Osteoblast (primary cell): ENCODE data around the gene HRC. TPM values are rescaled to one million over a fixed set of nuclear protein-coding genes. Genes with fewer than 3 reads are reported as not detected.

ENCODE experiments used
- DNase-seq: peaks from one replicate; pipeline ENCODE4 v3.0.0; 2011; ENCODE audit warnings: low spot score, mixed read lengths; ENCODE audit not compliant: insufficient read length; ENCODE audit errors: missing footprints
- H2AFZ ChIP-seq: 2 replicates; pipeline ENCODE4 v1.6.0; 2011; ENCODE audit warnings: mild to moderate bottlenecking, low read length
- H3K27ac ChIP-seq: 2 replicates; pipeline ENCODE4 v1.5.1; 2011; ENCODE audit warnings: mild to moderate bottlenecking, low read depth, low read length, moderate library complexity
- H3K27me3 ChIP-seq: 2 replicates; pipeline ENCODE4 v1.6.0; 2012; ENCODE audit warnings: mild to moderate bottlenecking, control low read depth, inconsistent platforms, low read length, moderate library complexity; ENCODE audit not compliant: insufficient read depth
- H3K36me3 ChIP-seq: 2 replicates; pipeline ENCODE4 v1.5.1; 2011; ENCODE audit warnings: mild to moderate bottlenecking, low read length, control low read depth, moderate library complexity; ENCODE audit not compliant: insufficient read depth
- H3K4me1 ChIP-seq: 2 replicates; pipeline ENCODE4 v1.5.1; 2011; ENCODE audit warnings: mild to moderate bottlenecking, low read length, control low read depth, moderate library complexity; ENCODE audit not compliant: insufficient read depth
- H3K4me2 ChIP-seq: 2 replicates; pipeline ENCODE4 v1.6.0; 2011; ENCODE audit warnings: mild to moderate bottlenecking, low read length; ENCODE audit not compliant: insufficient read depth
- H3K4me3 ChIP-seq: fragments of 200-600 bp; sonication (generic); 3 replicates; pipeline ENCODE4 v1.5.1; 2012; ENCODE audit warnings: mild to moderate bottlenecking, low read length, inconsistent platforms; ENCODE audit not compliant: insufficient read depth
- H3K79me2 ChIP-seq: 2 replicates; pipeline ENCODE4 v1.6.0; 2012; ENCODE audit warnings: mild to moderate bottlenecking, low read length, control low read depth, inconsistent platforms; ENCODE audit not compliant: insufficient read depth
- H3K9me3 ChIP-seq: 2 replicates; pipeline ENCODE4 v1.5.1; 2011; ENCODE audit warnings: low read depth, low read length, control low read depth
- H4K20me1 ChIP-seq: 2 replicates; pipeline ENCODE4 v1.6.0; 2012; ENCODE audit warnings: mild to moderate bottlenecking, low read length, control low read depth; ENCODE audit not compliant: insufficient read depth
- total RNA-seq: library from RNA; depleted of rRNA; stranded (reverse); fragments of >200 nt; gene quantifications from 2 replicates; pipeline ENCODE4 v1.2.3, GENCODE V29; 2012
- TF ChIP-seq, protein P1 (sequence below): IDR thresholded peaks from 2 replicates; pipeline ENCODE4 v1.5.1; 2011; ENCODE audit warnings: mild to moderate bottlenecking, low read depth, low read length, moderate library complexity; ENCODE audit errors: extremely low read depth

The HRC gene
- total RNA-seq, 1 donor = not detected

DNA sequence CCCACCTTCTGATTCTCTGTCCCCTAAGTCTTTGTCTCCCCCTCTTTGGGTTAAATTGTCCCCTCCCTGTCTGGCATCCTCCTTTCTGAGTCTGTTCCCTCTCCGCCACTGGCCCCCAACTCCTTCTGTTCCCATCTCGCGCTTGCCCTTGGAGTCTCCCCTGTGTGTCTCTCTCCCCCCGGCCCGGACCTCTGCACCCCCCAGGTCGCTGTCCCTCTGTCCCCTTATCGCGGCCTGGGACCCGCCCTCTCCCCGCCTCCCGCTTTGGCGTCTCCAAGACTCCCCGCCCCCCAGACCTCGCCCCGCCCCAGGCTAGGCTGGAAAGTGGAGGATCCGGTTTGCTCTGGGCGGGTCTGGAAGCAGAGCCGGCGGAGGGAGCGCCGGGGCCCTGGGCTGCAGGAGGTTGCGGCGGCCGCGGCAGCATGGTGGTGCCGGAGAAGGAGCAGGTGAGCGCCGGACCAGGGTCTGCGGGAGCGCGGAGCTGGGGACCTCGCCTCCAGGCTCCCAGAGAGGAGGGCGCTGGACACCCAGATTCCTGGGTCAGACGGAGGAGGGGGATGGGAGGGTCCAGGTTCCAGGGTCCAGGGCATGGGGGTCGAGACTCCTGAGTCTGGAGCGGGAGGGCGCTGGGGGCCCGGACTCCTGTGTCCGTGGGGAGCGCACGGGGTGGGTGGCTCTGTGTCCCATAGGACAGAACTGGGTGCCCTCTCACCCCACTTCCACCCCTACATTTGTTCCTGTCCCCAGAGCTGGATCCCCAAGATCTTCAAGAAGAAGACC is 2.4 kb upstream of the HRC start, which contains the start of gene TRPM4:
Gene TRPM4 (plus strand): TSS at position 348 of the 780 bp plus-strand sequence. CDS start 75 bp downstream, at position 423.
- DNase-seq = peak; percentile 98
- peak within 1 kb of the TSS; percentile 99 for H3K4me2 ChIP-seq
- H3K4me1 ChIP-seq = peaks cover 13% of the 10 kb centered on the region
- H3K4me3 ChIP-seq = peak within 1 kb of the TSS; percentile 97
- no peaks in the 10 kb centered on the region for H3K9me3 ChIP-seq
- no peaks in the 10 kb centered on the region for H3K36me3 ChIP-seq
- H3K27me3 ChIP-seq = peaks cover 3% of the 10 kb centered on the region
- peaks cover 21% of the 10 kb centered on the region for H4K20me1 ChIP-seq
- peak within 1 kb of the TSS; percentile 78 for H3K27ac ChIP-seq
- peak within 1 kb of the TSS; percentile 85 for H2AFZ ChIP-seq
- TF ChIP-seq, protein P1, sequence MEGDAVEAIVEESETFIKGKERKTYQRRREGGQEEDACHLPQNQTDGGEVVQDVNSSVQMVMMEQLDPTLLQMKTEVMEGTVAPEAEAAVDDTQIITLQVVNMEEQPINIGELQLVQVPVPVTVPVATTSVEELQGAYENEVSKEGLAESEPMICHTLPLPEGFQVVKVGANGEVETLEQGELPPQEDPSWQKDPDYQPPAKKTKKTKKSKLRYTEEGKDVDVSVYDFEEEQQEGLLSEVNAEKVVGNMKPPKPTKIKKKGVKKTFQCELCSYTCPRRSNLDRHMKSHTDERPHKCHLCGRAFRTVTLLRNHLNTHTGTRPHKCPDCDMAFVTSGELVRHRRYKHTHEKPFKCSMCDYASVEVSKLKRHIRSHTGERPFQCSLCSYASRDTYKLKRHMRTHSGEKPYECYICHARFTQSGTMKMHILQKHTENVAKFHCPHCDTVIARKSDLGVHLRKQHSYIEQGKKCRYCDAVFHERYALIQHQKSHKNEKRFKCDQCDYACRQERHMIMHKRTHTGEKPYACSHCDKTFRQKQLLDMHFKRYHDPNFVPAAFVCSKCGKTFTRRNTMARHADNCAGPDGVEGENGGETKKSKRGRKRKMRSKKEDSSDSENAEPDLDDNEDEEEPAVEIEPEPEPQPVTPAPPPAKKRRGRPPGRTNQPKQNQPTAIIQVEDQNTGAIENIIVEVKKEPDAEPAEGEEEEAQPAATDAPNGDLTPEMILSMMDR = no peak
- peaks cover 23% of the 10 kb centered on the region for H3K79me2 ChIP-seq

DNA sequence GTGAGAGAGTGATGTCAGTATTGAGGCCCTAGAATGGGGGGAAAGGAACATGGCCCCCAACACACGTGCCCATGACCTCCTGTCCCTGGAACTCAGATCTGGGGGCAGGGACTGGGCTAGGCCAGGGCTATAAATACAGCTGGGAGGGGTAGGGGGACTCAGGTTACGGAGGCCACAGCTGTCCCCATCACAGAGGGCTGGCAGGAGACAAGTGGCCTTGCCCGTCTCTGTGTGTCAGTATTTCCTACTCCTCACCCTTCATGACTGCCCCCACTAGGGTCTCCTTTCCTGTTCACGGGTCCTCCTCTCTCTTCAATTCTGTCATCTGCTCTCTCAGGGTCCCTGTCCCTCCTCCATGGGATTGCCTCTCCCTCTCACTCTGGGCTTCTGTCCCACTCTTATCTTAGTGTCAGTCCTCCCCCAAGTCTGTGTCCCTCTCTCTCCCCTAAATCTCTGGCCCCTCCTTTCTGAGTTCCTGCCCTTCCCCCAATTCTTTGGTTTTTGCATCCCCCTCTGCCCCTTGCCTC is 687 bp upstream of the HRC start:
- peak; percentile 85 for DNase-seq
- Histone ChIP-seq H3K27ac (no peak overlapping the region), H3K4me3 (no peak overlapping the region), H3K4me1 (peaks cover 11% of the 10 kb centered on the region), H3K4me2 (no peak overlapping the region), H3K36me3 (no peaks in the 10 kb centered on the region), H2AFZ (no peak overlapping the region), H3K79me2 (peaks cover 23% of the 10 kb centered on the region), H3K9me3 (no peaks in the 10 kb centered on the region), H3K27me3 (peaks cover 3% of the 10 kb centered on the region), H4K20me1 (peaks cover 17% of the 10 kb centered on the region)
- TF ChIP-seq, protein P1 = no peak

DNA sequence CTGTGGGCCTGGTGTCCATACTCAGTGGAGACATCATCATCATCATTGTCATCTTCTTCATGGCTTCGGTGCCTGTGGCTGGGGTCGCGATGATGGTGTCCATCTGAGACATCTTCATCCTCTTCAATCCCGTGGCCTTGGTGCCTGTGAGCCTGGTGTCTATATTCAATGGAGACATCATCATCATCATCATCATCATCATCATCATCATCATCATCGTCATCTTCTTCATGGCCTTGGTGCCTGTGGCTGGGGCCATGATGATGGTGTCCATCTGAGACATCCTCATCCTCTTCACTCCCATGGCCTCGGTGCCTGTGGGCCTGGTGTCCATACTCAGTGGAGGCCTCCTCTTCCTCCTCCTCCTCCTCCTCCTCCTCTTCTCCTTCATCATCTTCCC is 917 bp downstream of the HRC start:
- Histone ChIP-seq H3K4me3 (no peak overlapping the region), H3K4me2 (no peak overlapping the region), H3K27ac (no peak overlapping the region), H3K27me3 (peaks cover 3% of the 10 kb centered on the region), H4K20me1 (peaks cover 6% of the 10 kb centered on the region), H3K9me3 (no peaks in the 10 kb centered on the region), H2AFZ (no peak overlapping the region), H3K36me3 (no peaks in the 10 kb centered on the region), H3K4me1 (peaks cover 21% of the 10 kb centered on the region), H3K79me2 (peaks cover 12% of the 10 kb centered on the region)
- DNase-seq = no peak
- TF ChIP-seq, protein P1 = no peak

DNA sequence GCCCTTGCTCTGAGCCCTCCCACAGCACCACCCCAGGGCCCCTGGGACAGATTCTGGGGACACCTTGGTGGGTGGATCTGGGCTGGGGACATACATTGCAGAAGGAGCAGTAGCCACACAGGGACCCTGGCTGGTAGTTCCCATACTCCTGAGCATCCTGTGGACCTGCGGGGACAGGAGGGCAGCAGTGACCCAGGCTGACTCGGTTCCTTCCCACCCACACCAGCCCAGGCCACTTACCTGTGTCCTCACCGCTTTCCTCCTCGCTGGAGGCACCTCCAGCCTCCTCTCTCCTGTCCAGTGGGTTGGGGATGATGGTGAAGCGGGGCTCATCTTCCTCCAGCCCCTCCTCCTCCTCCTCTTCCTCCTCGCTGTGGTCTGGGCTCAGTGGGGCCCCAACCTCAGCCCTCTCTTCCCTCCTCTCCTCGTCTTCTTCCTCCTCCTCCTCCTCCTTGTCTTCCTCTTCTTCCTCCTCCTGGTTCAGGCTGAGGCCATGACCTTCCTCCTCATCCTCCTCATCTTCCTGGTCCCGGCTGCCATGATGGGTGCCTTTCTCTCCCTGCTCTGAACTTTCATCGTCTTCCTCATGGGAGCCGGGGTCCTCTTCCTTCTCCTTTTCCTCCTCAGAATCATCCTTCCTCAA is 1.9 kb downstream of the HRC start:
- peaks cover 3% of the 10 kb centered on the region for H3K27me3 ChIP-seq
- H3K4me1 ChIP-seq = peaks cover 22% of the 10 kb centered on the region
- no peaks in the 10 kb centered on the region for H3K9me3 ChIP-seq
- H3K27ac ChIP-seq = no peak overlapping the region
- DNase-seq = peak; percentile 87
- TF ChIP-seq, protein P1 = no peak
- H2AFZ ChIP-seq = no peak overlapping the region
- H3K79me2 ChIP-seq = peaks cover 7% of the 10 kb centered on the region
- H3K4me3 ChIP-seq = no peak overlapping the region
- peaks cover under 1% of the 10 kb centered on the region for H4K20me1 ChIP-seq
- no peak overlapping the region for H3K4me2 ChIP-seq
- no peaks in the 10 kb centered on the region for H3K36me3 ChIP-seq
